ENCODE data around the gene BUB1B. TPM values are rescaled to one million over a fixed set of nuclear protein-coding genes. Genes with fewer than 3 reads are reported as not detected.

BUB1B gene
- total RNA-seq, 1 donor from 2014 or later = 0.79 TPM

DNA sequence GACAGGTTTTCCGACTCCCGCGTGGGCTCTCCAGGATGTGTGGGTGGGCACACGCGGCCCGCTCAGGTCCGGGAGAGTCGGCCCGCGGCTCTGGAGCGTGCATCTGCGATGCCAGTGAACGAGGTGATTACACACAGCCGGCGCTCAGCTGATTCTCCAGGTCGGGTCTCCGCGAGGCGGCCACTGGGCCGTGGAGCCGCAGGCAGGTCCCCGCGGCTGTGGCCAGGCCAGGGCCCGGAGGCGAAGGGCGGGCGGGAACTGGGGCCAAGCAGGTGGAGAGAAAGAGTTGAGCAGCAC, 91.2 kb downstream of the BUB1B start:
- Histone ChIP-seq H3K36me3 (ENCODE audit: control insufficient read depth, insufficient read depth, low read length) (peaks cover 17% of the 10 kb centered on the region), H3K4me3 (ENCODE audit: low read depth, low read length) (peak overlapping the region; percentile 43), H3K27me3 (ENCODE audit: control insufficient read depth, insufficient read depth, low read length) (no peaks in the 10 kb centered on the region)
- no peak for DNase-seq (ENCODE audit: low read depth)
- TF ChIP-seq, protein P1, sequence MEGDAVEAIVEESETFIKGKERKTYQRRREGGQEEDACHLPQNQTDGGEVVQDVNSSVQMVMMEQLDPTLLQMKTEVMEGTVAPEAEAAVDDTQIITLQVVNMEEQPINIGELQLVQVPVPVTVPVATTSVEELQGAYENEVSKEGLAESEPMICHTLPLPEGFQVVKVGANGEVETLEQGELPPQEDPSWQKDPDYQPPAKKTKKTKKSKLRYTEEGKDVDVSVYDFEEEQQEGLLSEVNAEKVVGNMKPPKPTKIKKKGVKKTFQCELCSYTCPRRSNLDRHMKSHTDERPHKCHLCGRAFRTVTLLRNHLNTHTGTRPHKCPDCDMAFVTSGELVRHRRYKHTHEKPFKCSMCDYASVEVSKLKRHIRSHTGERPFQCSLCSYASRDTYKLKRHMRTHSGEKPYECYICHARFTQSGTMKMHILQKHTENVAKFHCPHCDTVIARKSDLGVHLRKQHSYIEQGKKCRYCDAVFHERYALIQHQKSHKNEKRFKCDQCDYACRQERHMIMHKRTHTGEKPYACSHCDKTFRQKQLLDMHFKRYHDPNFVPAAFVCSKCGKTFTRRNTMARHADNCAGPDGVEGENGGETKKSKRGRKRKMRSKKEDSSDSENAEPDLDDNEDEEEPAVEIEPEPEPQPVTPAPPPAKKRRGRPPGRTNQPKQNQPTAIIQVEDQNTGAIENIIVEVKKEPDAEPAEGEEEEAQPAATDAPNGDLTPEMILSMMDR (IDR thresholded peaks at IDR 0.05; ENCODE audit: insufficient read depth, low read length, severe bottlenecking) = no peak
- no peak for FAIRE-seq

DNA sequence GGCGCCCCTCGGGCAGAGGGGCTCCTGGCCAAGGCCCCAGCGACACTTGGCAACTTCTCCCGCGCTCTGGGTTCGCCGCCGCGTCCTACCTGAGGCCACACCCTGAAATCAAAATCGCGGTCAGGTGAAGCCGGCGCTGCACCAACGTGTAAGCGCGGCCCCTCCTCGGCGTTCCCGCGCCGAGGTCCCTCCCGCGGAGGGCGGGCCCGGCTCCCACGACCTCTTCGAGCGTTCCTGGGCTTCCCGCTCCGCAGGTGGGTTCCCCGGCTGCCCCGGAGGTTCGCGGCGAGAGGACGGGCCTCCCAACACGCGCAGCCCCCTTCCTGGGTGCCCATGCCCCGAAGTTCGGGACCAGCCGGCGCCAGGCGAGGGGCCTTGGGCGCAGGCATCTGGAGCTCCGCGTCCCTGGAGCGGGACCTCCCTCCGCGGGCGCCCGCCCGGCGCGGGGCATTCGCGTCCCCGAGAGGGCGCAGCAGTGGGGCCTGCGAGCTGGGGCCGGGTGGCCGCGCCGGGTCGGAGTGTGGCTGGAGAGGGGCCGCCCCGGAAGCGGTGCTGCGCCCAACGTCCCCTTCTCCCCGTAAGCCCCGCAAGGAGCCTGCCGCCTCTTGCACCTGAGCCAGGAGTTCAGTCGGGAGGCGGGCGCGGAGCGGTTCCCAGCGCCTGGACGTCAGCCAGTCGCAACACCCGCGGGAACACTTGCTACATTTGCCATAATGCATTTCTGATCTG, 91.7 kb downstream of the BUB1B start:
- TF ChIP-seq, protein P1 (IDR thresholded peaks at IDR 0.05; ENCODE audit: insufficient read depth, low read length, severe bottlenecking) = no peak
- no peak for FAIRE-seq
- Histone ChIP-seq H3K36me3 (ENCODE audit: control insufficient read depth, insufficient read depth, low read length) (peaks cover 17% of the 10 kb centered on the region), H3K27me3 (ENCODE audit: control insufficient read depth, insufficient read depth, low read length) (no peaks in the 10 kb centered on the region), H3K4me3 (ENCODE audit: low read depth, low read length) (peak overlapping the region; percentile 43)
- DNase-seq (ENCODE audit: low read depth) = peak; percentile 33

DNA sequence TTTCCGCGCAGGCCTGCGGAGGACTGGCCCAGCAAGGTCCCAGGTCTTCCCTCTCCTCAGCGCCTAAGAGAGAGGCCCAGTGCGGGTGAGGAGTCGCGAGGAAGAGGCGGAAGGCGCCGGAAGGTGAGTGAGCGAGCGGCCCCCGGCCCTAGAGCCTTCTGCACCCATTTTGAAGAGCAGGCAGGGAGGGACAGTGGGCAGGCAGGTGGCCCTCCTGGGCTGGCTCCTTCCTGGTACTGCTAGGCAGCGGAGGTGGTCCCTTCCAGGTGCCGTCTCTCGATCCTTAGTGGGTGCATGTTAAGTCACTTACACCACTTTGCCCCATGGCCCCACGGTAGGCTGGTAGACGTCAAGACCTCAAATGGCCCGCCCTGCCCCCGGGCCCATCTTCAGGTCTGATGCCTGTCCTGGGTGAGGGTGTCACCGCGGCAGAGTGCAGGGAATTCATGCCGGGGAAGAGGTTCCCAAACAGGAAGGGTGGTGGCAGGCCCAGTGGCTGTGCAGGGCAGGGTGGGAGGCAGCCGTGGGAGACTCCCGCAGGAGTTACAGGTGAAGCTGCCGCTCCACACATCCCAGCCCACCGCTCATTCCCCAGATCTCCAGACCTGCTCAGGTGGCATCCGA, 92.4 kb downstream of the BUB1B start:
- Histone ChIP-seq H3K27me3 (ENCODE audit: control insufficient read depth, insufficient read depth, low read length) (no peaks in the 10 kb centered on the region), H3K4me3 (ENCODE audit: low read depth, low read length) (peak overlapping the region; percentile 43), H3K36me3 (ENCODE audit: control insufficient read depth, insufficient read depth, low read length) (peaks cover 18% of the 10 kb centered on the region)
- FAIRE-seq = no peak
- DNase-seq (ENCODE audit: low read depth) = no peak
- TF ChIP-seq, protein P1 (IDR thresholded peaks at IDR 0.05; ENCODE audit: insufficient read depth, low read length, severe bottlenecking) = no peak

DNA sequence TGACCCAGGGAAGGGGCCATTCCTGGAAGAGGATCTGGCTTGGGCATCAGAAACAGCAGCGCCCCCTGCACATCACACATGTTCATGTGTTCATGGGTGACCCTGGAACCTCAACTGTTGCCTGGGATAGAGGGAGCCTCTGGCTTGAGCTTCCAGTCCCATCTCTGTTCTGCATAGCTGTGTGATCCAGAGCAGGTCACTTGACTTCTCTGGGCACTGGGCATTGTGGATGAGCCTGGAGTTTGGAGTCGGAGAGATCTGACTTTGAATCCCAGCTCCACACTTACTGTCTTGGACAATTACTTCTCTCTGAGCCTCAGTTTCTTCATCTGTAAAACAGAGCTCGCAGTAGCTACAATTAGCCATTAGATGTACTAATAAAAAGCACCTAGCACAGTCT, 93.6 kb downstream of the BUB1B start:
- no peaks in the 10 kb centered on the region for H3K27me3 ChIP-seq (ENCODE audit: control insufficient read depth, insufficient read depth, low read length)
- no peak overlapping the region for H3K4me3 ChIP-seq (ENCODE audit: low read depth, low read length)
- DNase-seq (ENCODE audit: low read depth) = no peak
- H3K36me3 ChIP-seq (ENCODE audit: control insufficient read depth, insufficient read depth, low read length) = peaks cover 22% of the 10 kb centered on the region
- TF ChIP-seq, protein P1 (IDR thresholded peaks at IDR 0.05; ENCODE audit: insufficient read depth, low read length, severe bottlenecking) = no peak
- FAIRE-seq = peak; percentile 55

DNA sequence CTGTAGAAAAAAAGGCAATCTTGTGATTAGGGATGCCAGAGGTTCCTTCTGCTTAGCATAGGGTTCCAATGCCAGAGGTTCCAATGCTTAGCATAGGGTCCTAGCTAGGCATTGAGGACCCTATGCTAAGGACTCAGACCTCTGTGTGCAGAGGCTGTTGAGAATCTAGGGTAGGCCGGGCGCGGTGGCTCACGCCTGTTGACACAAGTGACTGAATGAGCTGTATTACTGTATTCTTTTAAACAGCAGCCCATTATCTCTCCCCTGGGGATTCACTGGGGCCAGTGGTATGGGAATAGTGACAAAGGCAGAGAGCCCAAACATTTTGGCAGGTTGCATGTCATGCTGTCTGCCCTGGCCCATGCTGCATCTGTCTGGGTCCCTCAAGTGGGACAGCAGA, 94.2 kb downstream of the BUB1B start:
- TF ChIP-seq, protein P1 (IDR thresholded peaks at IDR 0.05; ENCODE audit: insufficient read depth, low read length, severe bottlenecking) = no peak
- Histone ChIP-seq H3K36me3 (ENCODE audit: control insufficient read depth, insufficient read depth, low read length) (peaks cover 22% of the 10 kb centered on the region), H3K4me3 (ENCODE audit: low read depth, low read length) (no peak overlapping the region), H3K27me3 (ENCODE audit: control insufficient read depth, insufficient read depth, low read length) (no peaks in the 10 kb centered on the region)
- DNase-seq (ENCODE audit: low read depth) (no peak), FAIRE-seq (no peak)

Data from bronchial epithelial cell (primary cell).